ENCODE measurements around the gene GALM. TPM values are rescaled to one million over a fixed set of nuclear protein-coding genes. Genes with fewer than 3 reads are reported as not detected.

GALM gene
- polyA plus RNA-seq, 1 donor (not counting 4 experiments of a cell fraction or from before 2014, with no cell fraction given), result 1.2 TPM

GRCh38 chr2:38619458-38620164 lies 46.3 kb upstream of the GALM start:
- H3K27ac ChIP-seq (ENCODE audit: control insufficient read depth, insufficient read depth, low read length), result no peak overlapping the region
- no peaks in the 10 kb centered on the region for H3K27me3 ChIP-seq (ENCODE audit: control insufficient read depth, extremely low read depth, insufficient read depth, low read length)
- H3K9ac ChIP-seq (ENCODE audit: control insufficient read depth, extremely low read depth, insufficient read depth, low read length), result no peak overlapping the region
- H3K79me2 ChIP-seq (ENCODE audit: control insufficient read depth, insufficient read depth, low read length), result no peaks in the 10 kb centered on the region
- H3K4me3 ChIP-seq (ENCODE audit: control insufficient read depth in 2 of 3, extremely low read depth in 1 of 3, insufficient read depth in 2 of 3, low read depth in 1 of 3, low read length in 3 of 3), result no peak overlapping the region
- no peaks in the 10 kb centered on the region for H4K20me1 ChIP-seq (ENCODE audit: control insufficient read depth, extremely low read depth, insufficient read depth, low read length)
- FAIRE-seq, result no peak
- no peaks in the 10 kb centered on the region for H3K9me3 ChIP-seq (ENCODE audit: control insufficient read depth, low read depth, low read length)
- dilution Hi-C loops (cut with MboI; ENCODE audit: extremely low pct_ligation_motif_present, low sequenced_read_pairs), result loop anchor here (25.0 kb wide), 1 partner anchor 93 kb away; no protein-coding TSS in a partner anchor
- TF ChIP-seq CTCF (optimal IDR thresholded peaks at IDR 0.05 in 1 of 3, IDR thresholded peaks at IDR 0.05 in 1 of 3, conservative IDR thresholded peaks at IDR 0.05 in 1 of 3; ENCODE audit: extremely low read depth in 1 of 3, insufficient read depth in 2 of 3, low read length in 3 of 3) (no peak), EZH2 (IDR thresholded peaks at IDR 0.05; ENCODE audit: low read length) (no peak)
- no peaks in the 10 kb centered on the region for H3K36me3 ChIP-seq (ENCODE audit: control insufficient read depth in 2 of 2, extremely low read depth in 1 of 2, insufficient read depth in 2 of 2, low read length in 2 of 2)
- no peak overlapping the region for H3K4me2 ChIP-seq (ENCODE audit: control insufficient read depth, extremely low read depth, insufficient read depth, low read depth, low read length)
- H3K9me1 ChIP-seq (ENCODE audit: control insufficient read depth, extremely low read depth, insufficient read depth, low read length), result no peaks in the 10 kb centered on the region
- H2AFZ ChIP-seq (ENCODE audit: control insufficient read depth, low read length), result no peak overlapping the region
- H3K4me1 ChIP-seq (ENCODE audit: control insufficient read depth, extremely low read depth, insufficient read depth, low read length), result peaks cover 8% of the 10 kb centered on the region
- DNase-seq (ENCODE audit: low read depth, low spot score), result no peak

GRCh38 chr2:38620282-38620977 lies 45.5 kb upstream of the GALM start:
- peak overlapping the region; percentile 8 for H2AFZ ChIP-seq (ENCODE audit: control insufficient read depth, low read length)
- no peaks in the 10 kb centered on the region for H3K79me2 ChIP-seq (ENCODE audit: control insufficient read depth, insufficient read depth, low read length)
- TF ChIP-seq CTCF (optimal IDR thresholded peaks at IDR 0.05 in 1 of 3, IDR thresholded peaks at IDR 0.05 in 1 of 3, conservative IDR thresholded peaks at IDR 0.05 in 1 of 3; ENCODE audit: extremely low read depth in 1 of 3, insufficient read depth in 2 of 3, low read length in 3 of 3), result no peak
- no peak for TF ChIP-seq EZH2 (IDR thresholded peaks at IDR 0.05; ENCODE audit: low read length)
- H4K20me1 ChIP-seq (ENCODE audit: control insufficient read depth, extremely low read depth, insufficient read depth, low read length), result no peaks in the 10 kb centered on the region
- no peaks in the 10 kb centered on the region for H3K27me3 ChIP-seq (ENCODE audit: control insufficient read depth, extremely low read depth, insufficient read depth, low read length)
- FAIRE-seq (no peak), DNase-seq (ENCODE audit: low read depth, low spot score) (no peak)
- no peaks in the 10 kb centered on the region for H3K9me1 ChIP-seq (ENCODE audit: control insufficient read depth, extremely low read depth, insufficient read depth, low read length)
- H3K9ac ChIP-seq (ENCODE audit: control insufficient read depth, extremely low read depth, insufficient read depth, low read length), result no peak overlapping the region
- H3K9me3 ChIP-seq (ENCODE audit: control insufficient read depth, low read depth, low read length), result no peaks in the 10 kb centered on the region
- H3K4me2 ChIP-seq (ENCODE audit: control insufficient read depth, extremely low read depth, insufficient read depth, low read depth, low read length), result no peak overlapping the region
- dilution Hi-C loops (cut with MboI; ENCODE audit: extremely low pct_ligation_motif_present, low sequenced_read_pairs), result loop anchor here (25.0 kb wide), 1 partner anchor 92 kb away; no protein-coding TSS in a partner anchor
- H3K4me3 ChIP-seq (ENCODE audit: control insufficient read depth in 2 of 3, extremely low read depth in 1 of 3, insufficient read depth in 2 of 3, low read depth in 1 of 3, low read length in 3 of 3), result no peak overlapping the region
- H3K36me3 ChIP-seq (ENCODE audit: control insufficient read depth in 2 of 2, extremely low read depth in 1 of 2, insufficient read depth in 2 of 2, low read length in 2 of 2), result no peaks in the 10 kb centered on the region
- peaks cover 6% of the 10 kb centered on the region for H3K4me1 ChIP-seq (ENCODE audit: control insufficient read depth, extremely low read depth, insufficient read depth, low read length)
- no peak overlapping the region for H3K27ac ChIP-seq (ENCODE audit: control insufficient read depth, insufficient read depth, low read length)
